HG02852 (cell line): Measurements from ENCODE around the gene LITAF.
A peak's percentile ranks its signal among the peaks of the same experiment; 100 is the strongest.
"Not testable (repeated sequence)": the region's sequence is repeated elsewhere in the genome, so short reads cannot be mapped to it uniquely, and the experiment has no call there.

ENCODE experiments used
- ATAC-seq: cut with Tn5 transposase; IDR thresholded peaks from one replicate; pipeline ENCODE4 v1.9.1; 2021; ENCODE audit warnings: mild to moderate bottlenecking, moderate library complexity; ENCODE audit not compliant: unreplicated experiment

LITAF gene

GRCh38 chr16:11576427-11577289, 10.1 kb downstream of the LITAF start:
- ATAC-seq: peak; percentile 50

- no peak for ATAC-seq
Measured at GRCh38 chr16:11575223-11575589, 11.5 kb downstream of the LITAF start.

- ATAC-seq: no peak
Measured at GRCh38 chr16:11572301-11572995, 14.3 kb downstream of the LITAF start.

- no peak for ATAC-seq
Measured at GRCh38 chr16:11571549-11571948, 15.2 kb downstream of the LITAF start.

GRCh38 chr16:11570806-11571205, 15.9 kb downstream of the LITAF start:
- no peak for ATAC-seq

- ATAC-seq: no peak
Measured at GRCh38 chr16:11570258-11570657, 16.5 kb downstream of the LITAF start.

- no peak for ATAC-seq
Measured at GRCh38 chr16:11566398-11566797, 20.3 kb downstream of the LITAF start.

GRCh38 chr16:11565665-11566064, 21.1 kb downstream of the LITAF start:
- ATAC-seq: no peak

GRCh38 chr16:11564046-11564926, 22.4 kb downstream of the LITAF start:
- ATAC-seq: no peak

GRCh38 chr16:11563493-11564040, 23.2 kb downstream of the LITAF start:
- ATAC-seq: no peak

GRCh38 chr16:11562941-11563340, 23.8 kb downstream of the LITAF start:
- ATAC-seq: no peak

- no peak for ATAC-seq
Measured at GRCh38 chr16:11562411-11562810, 24.3 kb downstream of the LITAF start.

- ATAC-seq: no peak
Measured at GRCh38 chr16:11561856-11562255, 24.9 kb downstream of the LITAF start.

GRCh38 chr16:11561454-11561805, 25.3 kb downstream of the LITAF start:
- ATAC-seq: no peak

- ATAC-seq: no peak
Measured at GRCh38 chr16:11560701-11561453, 25.8 kb downstream of the LITAF start.

GRCh38 chr16:11558308-11558823, 28.4 kb downstream of the LITAF start:
- not testable (repeated sequence) for ATAC-seq

GRCh38 chr16:11557801-11558200, 28.9 kb downstream of the LITAF start:
- no peak for ATAC-seq

GRCh38 chr16:11556945-11557720, 29.6 kb downstream of the LITAF start:
- ATAC-seq: no peak

GRCh38 chr16:11556214-11556819, 30.4 kb downstream of the LITAF start:
- ATAC-seq: no peak
